Hematopoietic multipotent progenitor cell treated with erythropoietin and hydrocortisone succinate and interleukin-3 and kit ligand, for 15 days (in vitro differentiated cells): ENCODE measurements around the gene THSD4.
"Not testable (repeated sequence)": the region's sequence is repeated elsewhere in the genome, so short reads cannot be mapped to it uniquely, and the experiment has no call there.

Experiments
- DNase-seq: peaks from one replicate; pipeline ENCODE4 v3.0.0-alpha.2; 2015; ENCODE audit warnings: low spot score

THSD4 gene

DNA sequence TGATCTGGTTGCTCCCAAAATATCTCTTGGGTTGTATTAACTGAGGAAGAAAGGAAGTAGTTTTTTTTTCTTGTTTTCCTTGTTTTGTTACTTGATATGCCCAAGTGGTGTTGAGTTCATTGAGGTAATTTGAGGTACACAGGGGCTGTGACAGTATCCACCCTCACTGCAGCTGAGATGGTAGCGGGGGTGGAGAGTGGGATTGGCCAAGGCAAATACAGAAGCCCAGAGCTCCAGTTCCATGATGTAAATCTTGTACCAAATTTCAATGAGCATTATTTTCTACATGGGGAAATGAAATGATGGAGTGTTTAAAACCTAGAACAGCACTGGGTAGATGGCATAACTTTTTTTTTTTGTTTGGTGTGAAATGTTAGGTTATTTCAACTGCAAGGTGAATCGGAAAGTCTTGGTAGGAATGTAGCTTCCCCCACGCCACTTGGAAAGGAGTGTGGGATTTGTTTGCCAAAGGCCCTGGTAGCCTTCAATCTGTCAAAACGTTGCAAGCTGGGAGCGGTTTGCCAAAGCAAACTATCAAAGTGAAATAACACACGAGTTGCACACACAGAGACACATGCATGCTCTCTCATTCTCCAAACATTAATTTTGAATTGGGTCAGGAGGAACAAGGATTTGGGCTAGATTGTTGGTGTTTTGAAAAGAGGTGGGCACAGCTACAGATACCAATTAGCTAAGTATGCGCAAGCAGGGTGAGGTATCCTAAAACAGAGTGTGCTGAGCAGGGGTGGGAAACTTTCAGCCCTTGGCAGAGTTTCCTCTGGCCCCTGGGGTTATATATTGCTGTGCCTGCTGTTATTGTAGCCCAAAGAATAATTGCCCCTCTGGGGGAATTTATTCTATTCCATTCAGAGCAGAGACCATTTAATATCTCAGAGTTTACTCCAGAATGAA lies 34.6 kb downstream of the THSD4 start:
- DNase-seq: no peak

DNA sequence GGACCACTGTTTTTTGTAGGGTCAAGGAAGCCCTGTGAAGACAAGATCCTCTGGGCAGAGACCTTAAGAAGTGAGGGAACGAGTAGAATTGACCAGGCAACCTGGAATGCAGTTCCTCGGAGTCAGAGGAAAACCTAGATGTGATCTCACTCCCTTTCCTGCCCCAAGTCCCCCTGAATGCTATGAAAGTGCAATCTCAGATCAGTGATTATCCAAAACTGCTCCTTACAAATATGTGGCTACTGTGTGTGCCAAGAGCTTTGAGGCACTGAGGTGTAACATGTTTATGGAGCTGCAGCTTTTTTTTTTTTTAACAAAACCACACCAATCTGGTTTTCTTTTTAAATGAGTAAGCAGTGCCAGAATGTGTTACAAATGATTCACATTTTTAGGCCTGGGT lies 35.8 kb downstream of the THSD4 start:
- DNase-seq: no peak

DNA sequence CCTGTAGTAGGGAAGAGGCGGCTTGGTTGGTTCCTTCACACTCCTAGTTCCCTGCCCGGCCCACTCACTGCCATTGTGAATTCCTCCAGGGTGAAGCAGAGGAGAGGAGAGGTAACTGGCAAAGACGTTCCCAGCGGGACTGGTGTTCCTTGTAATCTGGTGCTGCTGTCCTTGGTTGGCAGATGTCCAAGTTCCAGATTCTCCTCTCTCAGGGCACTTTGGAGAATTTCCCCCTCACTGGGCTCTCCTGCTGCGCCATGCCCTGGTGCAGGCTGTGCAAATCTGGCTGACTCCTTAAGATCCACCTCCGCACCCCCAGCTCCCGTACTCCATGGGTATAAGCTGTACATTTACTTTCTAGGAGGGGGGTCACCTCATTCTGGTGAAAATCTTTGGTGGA lies 37.3 kb downstream of the THSD4 start:
- no peak for DNase-seq

DNA sequence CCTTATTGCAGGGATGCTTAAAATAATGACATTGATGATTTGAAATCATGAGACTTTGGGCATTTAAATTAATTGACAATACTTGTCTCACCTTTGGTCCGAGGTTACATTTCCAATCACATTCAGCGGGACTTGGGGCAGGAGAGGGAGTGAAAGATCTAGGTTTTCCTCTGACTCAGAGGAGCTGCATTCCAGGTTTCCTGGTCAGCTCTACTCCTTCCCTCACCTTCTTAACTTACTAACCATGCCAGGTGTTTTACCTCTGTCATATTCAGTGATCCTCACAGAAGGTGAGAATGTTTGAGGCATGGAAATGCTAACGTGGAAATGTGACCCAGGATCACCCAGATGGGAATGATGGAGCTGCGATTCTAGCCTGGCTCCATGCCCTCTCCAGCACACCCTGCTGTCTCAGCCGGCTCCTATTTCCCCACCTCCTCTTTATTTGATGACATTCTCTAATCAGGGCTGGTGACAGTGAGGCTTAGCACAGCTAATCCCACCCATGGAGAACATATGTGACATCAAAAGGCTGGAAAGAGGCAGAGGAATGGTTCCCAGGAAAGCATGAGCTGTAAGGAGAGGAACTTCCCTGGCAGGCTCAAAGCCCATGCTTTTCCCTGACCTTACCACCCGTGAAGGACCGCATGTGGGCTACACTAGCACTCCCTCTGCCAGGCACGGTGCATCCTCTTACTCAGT lies 38.7 kb downstream of the THSD4 start:
- DNase-seq: no peak

DNA sequence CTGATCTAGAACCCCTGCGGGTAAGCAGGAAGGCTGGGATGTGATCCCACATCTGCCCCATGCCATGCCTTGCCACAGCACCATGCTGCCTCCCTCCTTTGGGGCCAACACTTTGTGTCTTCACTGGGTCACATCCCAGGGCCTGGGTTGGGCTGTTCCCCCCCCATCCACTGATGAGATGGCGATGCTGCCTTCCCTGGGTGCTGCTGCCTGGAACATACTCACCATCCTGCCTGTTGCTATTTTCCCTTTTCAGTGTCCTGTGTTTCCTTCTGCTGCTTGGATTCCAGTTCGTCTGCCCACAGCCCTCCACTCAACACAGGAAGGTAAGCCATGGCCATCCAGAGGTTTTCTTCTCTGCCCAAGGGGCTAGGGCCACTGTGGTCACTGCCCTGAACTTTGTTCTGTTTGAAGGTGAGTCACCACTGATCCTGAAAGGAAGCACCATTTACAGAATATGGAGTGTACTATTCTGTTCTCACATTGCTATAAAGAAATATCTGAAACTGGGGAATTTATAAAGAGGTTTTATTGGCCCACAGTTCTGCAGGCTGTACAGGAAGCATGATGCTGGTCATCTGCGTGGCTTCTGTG lies 39.4 kb downstream of the THSD4 start:
- no peak for DNase-seq

GRCh38 chr15:71155534-71155933 lies 40.3 kb downstream of the THSD4 start:
- no peak for DNase-seq

- DNase-seq: no peak
Observed at GRCh38 chr15:71160976-71161375, 45.7 kb downstream of the THSD4 start.

- no peak for DNase-seq
Observed at GRCh38 chr15:71162309-71162708, 47.0 kb downstream of the THSD4 start.

DNA sequence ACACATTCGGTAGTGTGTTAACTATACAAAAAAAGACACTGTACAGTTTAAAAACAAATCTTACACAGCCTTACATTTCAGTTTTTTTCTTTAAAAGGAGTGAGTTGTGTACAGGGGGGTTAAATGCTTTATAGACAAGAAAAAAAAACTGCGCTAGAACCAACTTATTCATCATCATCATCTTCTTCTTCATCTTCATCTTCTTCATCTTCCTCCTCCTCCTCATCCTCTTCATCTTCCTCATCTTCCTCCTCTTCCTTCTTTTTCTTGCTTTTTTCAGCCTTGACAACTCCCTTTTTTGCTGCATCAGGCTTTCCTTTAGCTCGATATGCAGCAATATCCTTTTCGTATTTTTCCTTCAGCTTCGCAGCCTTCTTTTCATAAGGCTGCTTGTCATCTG lies 49.3 kb downstream of the THSD4 start:
- not testable (repeated sequence) for DNase-seq

DNA sequence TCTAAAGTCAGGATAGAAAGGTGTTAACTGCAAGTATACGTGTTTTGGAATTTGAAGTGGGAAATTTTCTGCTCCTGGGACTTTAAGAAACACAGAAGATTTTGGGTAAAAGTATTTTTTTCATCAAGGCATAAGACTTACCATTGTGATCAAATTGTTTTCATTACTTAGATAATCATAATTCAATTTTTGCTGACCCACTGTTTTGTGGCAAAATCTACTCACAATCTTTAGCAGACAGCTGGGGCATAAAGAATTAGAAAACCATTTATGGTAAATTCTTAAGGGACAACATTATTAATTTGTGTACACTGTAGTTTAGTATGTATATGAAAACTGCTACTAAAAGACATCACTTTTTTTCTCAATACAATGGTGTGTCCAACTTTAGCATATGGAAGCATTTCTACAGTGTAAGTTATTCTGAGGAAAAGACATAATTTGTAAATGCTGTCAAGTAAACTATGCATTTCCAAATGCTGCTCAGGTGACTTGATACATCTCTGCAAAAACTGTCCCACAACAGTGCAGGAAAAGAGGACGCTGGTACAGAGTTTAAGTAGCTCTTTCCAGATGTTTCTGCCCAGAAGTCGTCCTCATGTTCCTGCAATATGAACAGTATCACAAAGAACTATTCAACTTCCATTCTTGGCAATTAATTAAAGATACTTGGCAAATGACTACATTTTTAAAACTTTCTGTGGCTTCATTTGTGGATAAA lies 52.3 kb downstream of the THSD4 start:
- no peak for DNase-seq

GRCh38 chr15:71168166-71168834 lies 53.0 kb downstream of the THSD4 start:
- DNase-seq: no peak

DNA sequence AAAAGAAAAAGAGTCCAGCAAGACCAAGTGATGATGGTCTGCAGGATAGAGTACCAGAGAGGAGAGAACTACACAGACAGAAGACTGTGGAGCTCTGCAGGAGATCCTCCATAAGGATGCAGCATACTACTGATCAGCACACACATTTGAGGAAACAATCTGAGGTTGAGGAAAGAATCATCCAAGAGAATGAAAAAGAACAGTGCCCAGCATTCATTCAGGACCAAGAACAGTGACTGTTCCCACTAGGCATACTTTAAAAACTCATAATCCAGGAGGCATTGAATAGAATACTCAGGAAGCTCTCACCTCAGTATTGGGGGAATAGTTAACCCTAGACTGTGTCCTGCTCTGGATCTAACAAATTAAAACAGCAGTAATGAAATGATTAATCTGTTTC lies 54.9 kb downstream of the THSD4 start:
- no peak for DNase-seq

DNA sequence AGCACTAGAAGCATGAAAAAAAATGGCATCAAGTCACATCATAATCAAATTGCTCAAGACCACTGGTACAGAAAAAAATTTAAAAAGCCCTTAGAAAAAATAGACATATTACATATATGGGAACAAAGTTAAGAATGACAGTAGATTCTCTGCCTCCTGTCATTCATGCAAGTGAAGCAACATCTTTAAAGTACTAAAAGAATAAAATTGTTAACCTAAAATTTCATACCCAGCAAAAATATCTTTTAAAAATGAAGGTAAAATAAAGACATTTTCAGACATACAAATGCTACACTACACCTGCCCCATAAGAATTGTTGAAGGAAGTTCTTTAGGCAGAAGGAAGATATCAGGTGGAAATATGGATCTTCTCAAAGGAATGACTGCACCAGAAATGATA lies 55.9 kb downstream of the THSD4 start:
- no peak for DNase-seq

DNA sequence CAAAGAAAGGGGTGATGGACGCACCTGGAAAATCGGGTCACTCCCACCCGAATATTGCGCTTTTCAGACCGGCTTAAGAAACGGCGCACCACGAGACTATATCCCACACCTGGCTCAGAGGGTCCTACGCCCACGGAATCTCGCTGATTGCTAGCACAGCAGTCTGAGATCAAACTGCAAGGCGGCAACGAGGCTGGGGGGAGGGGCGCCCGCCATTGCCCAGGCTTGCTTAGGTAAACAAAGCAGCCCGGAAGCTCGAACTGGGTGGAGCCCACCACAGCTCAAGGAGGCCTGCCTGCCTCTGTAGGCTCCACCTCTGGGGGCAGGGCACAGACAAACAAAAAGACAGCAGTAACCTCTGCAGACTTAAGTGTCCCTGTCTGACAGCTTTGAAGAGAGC lies 59.1 kb downstream of the THSD4 start:
- DNase-seq: not testable (repeated sequence)

- no peak for DNase-seq
Observed at GRCh38 chr15:71180986-71181853, 65.9 kb downstream of the THSD4 start.

- no peak for DNase-seq
Observed at GRCh38 chr15:71182522-71182921, 67.3 kb downstream of the THSD4 start.

GRCh38 chr15:71183063-71183462 lies 67.8 kb downstream of the THSD4 start:
- no peak for DNase-seq

GRCh38 chr15:71185706-71186105 lies 70.4 kb downstream of the THSD4 start:
- no peak for DNase-seq

DNA sequence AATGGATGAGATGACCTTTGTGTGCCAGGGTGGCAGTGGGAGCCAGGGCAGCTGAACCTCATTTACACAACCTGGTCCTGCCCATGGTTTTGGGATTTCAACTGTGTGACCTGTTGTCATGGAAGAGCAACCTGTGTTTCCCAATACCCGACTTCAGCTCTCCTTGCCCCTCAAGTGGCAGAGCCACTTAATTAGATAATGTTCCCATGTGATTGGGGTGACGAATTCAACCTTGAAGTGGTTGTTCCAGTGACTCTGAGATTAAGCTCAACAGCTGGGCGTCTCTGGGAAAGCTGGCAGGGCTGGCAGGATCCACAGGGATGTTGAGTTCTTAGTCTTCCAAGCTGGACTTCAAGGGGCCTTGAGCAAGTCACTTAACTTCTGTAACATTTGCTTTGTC lies 71.0 kb downstream of the THSD4 start:
- no peak for DNase-seq

GRCh38 chr15:71187078-71187477 lies 71.8 kb downstream of the THSD4 start:
- no peak for DNase-seq

DNA sequence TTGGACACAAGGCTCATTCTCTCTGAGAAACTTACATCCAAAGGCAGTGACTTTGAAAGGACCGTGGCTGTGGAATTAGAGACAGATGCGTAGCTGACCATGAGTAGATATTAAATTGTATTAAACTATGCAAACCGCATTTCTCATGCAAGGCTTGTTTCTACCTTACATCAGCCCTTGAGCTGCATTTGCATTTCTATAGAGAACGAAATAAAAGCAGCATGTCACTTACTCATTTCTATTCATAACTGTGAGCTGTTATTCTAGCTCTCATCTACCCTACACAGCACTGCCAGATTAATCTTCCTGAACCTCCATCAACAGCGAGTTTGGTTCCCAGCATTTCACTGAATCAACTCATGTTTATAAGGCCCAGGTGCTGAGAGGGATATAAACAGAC lies 72.3 kb downstream of the THSD4 start:
- DNase-seq: no peak
